NB4 (cell line): ENCODE measurements around the gene LMOD1.

Source experiments
- DNase-seq: peaks from one replicate; pipeline ENCODE4 v3.0.0; 2010; ENCODE audit warnings: low read depth
- H3K4me3 ChIP-seq: one replicate; pipeline ENCODE4 v1.5.1; 2011; ENCODE audit warnings: mild to moderate bottlenecking, low read depth, low read length, moderate library complexity
- CTCF ChIP-seq: IDR thresholded peaks from one replicate; pipeline ENCODE4 v1.5.1; 2012; ENCODE audit warnings: low read depth, low read length
- MYC ChIP-seq: IDR thresholded peaks from 2 replicates; pipeline ENCODE4 v1.6.1; 2011; ENCODE audit warnings: low read depth, low read length
- POLR2A ChIP-seq: IDR thresholded peaks from 2 replicates; pipeline ENCODE4 v1.6.1; 2011; ENCODE audit warnings: mild to moderate bottlenecking; ENCODE audit not compliant: insufficient read length; ENCODE audit errors: extremely low read depth
- TF ChIP-seq, protein P1 (sequence below): IDR thresholded peaks from 2 replicates; pipeline ENCODE4 v1.6.1; 2011; ENCODE audit warnings: low read depth, low read length

Gene LMOD1

DNA sequence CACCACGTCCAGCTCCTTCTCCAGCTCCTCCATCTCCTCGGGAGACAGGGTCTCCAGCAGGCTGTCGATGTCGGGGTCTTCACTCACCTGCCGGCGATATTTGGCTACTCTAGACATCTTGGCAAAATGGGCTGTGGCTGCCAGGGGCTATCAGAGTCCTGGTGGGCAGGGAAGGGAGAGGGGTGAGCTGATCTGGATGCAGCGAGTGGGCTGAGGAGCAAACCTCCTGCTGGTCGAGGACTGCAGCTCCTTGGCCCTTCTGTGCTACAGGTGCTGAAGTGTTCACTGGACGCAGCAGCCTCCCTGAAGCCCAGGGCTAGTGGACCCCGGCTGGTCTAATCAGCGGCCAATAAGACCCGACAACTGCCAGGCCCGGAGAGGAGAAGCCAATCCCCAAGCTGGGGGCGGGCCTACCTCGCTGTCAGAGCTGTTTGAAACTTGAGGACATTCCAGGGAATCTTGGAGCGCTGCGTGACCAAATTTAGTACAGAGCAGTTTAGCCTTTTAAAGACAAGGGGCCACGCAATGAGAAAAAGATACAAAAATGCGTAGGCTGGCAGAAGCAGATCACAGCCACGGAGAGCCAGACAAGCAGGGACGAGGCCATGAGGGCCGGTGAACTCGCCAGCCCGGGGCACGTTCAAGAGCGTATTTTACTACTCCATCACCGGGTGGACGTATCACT, at the start of gene LMOD1:
TSS of gene LMOD1 (minus strand) at position 325 of the 685 bp plus-strand sequence. CDS start at position 117, 208 bp downstream.
- H3K4me3 ChIP-seq: no peak within 1 kb of the TSS
- TF ChIP-seq MYC: no peak
- TF ChIP-seq CTCF: no peak
- no peak for TF ChIP-seq POLR2A
- TF ChIP-seq, protein P1, sequence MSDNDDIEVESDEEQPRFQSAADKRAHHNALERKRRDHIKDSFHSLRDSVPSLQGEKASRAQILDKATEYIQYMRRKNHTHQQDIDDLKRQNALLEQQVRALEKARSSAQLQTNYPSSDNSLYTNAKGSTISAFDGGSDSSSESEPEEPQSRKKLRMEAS: no peak
- peak; percentile 10 for DNase-seq

GRCh38 chr1:201990427-201990826, 44.1 kb upstream of the LMOD1 start:
- TF ChIP-seq CTCF (no peak), POLR2A (no peak), MYC (no peak)
- TF ChIP-seq, protein P1: no peak
- DNase-seq: no peak
- H3K4me3 ChIP-seq: no peak overlapping the region

GRCh38 chr1:201989354-201990128, 43.2 kb upstream of the LMOD1 start:
- H3K4me3 ChIP-seq: no peak overlapping the region
- no peak for DNase-seq
- TF ChIP-seq CTCF: no peak
- no peak for TF ChIP-seq POLR2A
- TF ChIP-seq MYC: no peak
- TF ChIP-seq, protein P1: no peak

GRCh38 chr1:201988601-201989000, 42.3 kb upstream of the LMOD1 start:
- TF ChIP-seq POLR2A: no peak
- no peak for TF ChIP-seq CTCF
- TF ChIP-seq, protein P1: no peak
- TF ChIP-seq MYC: no peak
- DNase-seq: no peak
- no peak overlapping the region for H3K4me3 ChIP-seq

- no peak for TF ChIP-seq CTCF
- TF ChIP-seq MYC: no peak
- TF ChIP-seq POLR2A: no peak
- TF ChIP-seq, protein P1: no peak
- no peak overlapping the region for H3K4me3 ChIP-seq
- DNase-seq: no peak
Measured at GRCh38 chr1:201985355-201985754, 39.0 kb upstream of the LMOD1 start.
